Measurements from ENCODE around the gene SMYD3. TPM values are rescaled to one million over a fixed set of nuclear protein-coding genes. Genes with fewer than 3 reads are reported as not detected.

The SMYD3 gene
- total RNA-seq, 1 experiment from 2014 or later = 29.6 TPM

- Histone ChIP-seq H3K4me1 (replicated peaks; ENCODE audit: insufficient read depth) (no peaks in the 10 kb centered on the region), H3K36me3 (ENCODE audit: low read depth) (no peaks in the 10 kb centered on the region), H4K20me1 (ENCODE audit: insufficient read depth) (no peaks in the 10 kb centered on the region), H3K4me2 (no peak overlapping the region), H3F3A (ENCODE audit: insufficient read depth, low read depth) (no peaks in the 10 kb centered on the region), H3K9me2 (ENCODE audit: insufficient read depth) (no peaks in the 10 kb centered on the region), H3K27ac (no peak overlapping the region), H2AFZ (no peak overlapping the region), H3K4me3 (no peak overlapping the region), H3K79me2 (ENCODE audit: low read depth) (no peaks in the 10 kb centered on the region), H3K9me3 (ENCODE audit: insufficient read depth, low read depth) (no peaks in the 10 kb centered on the region), H3K27me3 (ENCODE audit: insufficient read depth, low read depth) (no peaks in the 10 kb centered on the region)
- ChIA-PET CTCF (no interaction called here), POLR2A (ENCODE audit: unreplicated experiment) (no interaction called here)
- intact Hi-C loops (cut with micrococcal nuclease; ENCODE audit: unreplicated experiment) = no loop called here
- no peak for DNase-seq
- TF ChIP-seq CTCF (conservative IDR thresholded peaks at IDR 0.05) = no peak
- BruUV-seq (replicated peaks) = no TSS peak
Measured at GRCh38 chr1:245895455-245895959, 611.6 kb downstream of the SMYD3 start.

GRCh38 chr1:245894843-245895242, 612.2 kb downstream of the SMYD3 start:
- TF ChIP-seq EZH2 (IDR thresholded peaks at IDR 0.05; ENCODE audit: low read depth) (no peak), CTCF (conservative IDR thresholded peaks at IDR 0.05) (no peak)
- Histone ChIP-seq H3K4me3 (no peak overlapping the region), H3K79me2 (ENCODE audit: low read depth) (no peaks in the 10 kb centered on the region), H3F3A (ENCODE audit: insufficient read depth, low read depth) (no peaks in the 10 kb centered on the region), H3K27me3 (ENCODE audit: insufficient read depth, low read depth) (no peaks in the 10 kb centered on the region), H3K9me3 (ENCODE audit: insufficient read depth, low read depth) (no peaks in the 10 kb centered on the region), H2AFZ (no peak overlapping the region), H3K9me2 (ENCODE audit: insufficient read depth) (no peaks in the 10 kb centered on the region), H4K20me1 (ENCODE audit: insufficient read depth) (no peaks in the 10 kb centered on the region), H3K4me1 (replicated peaks; ENCODE audit: insufficient read depth) (no peaks in the 10 kb centered on the region), H3K27ac (no peak overlapping the region), H3K4me2 (no peak overlapping the region), H3K36me3 (ENCODE audit: low read depth) (no peaks in the 10 kb centered on the region)
- no peak for DNase-seq
- CTCF ChIA-PET = no interaction called here
- no TSS peak for BruUV-seq (replicated peaks)
- POLR2A ChIA-PET (ENCODE audit: unreplicated experiment) = interaction anchor here (0.6 kb wide), 1 partner anchor 73 kb away, joined by 3 read pairs; no protein-coding TSS in a partner anchor
- intact Hi-C loops (cut with micrococcal nuclease; ENCODE audit: unreplicated experiment) = no loop called here

GRCh38 chr1:245893025-245893424, 614.1 kb downstream of the SMYD3 start:
- Histone ChIP-seq H2AFZ (no peak overlapping the region), H3K36me3 (ENCODE audit: low read depth) (no peaks in the 10 kb centered on the region), H4K20me1 (ENCODE audit: insufficient read depth) (no peaks in the 10 kb centered on the region), H3K4me2 (no peak overlapping the region), H3K27me3 (ENCODE audit: insufficient read depth, low read depth) (no peaks in the 10 kb centered on the region), H3F3A (ENCODE audit: insufficient read depth, low read depth) (no peaks in the 10 kb centered on the region), H3K9me3 (ENCODE audit: insufficient read depth, low read depth) (no peaks in the 10 kb centered on the region), H3K4me1 (replicated peaks; ENCODE audit: insufficient read depth) (no peaks in the 10 kb centered on the region), H3K79me2 (ENCODE audit: low read depth) (no peaks in the 10 kb centered on the region), H3K4me3 (no peak overlapping the region), H3K27ac (no peak overlapping the region), H3K9me2 (ENCODE audit: insufficient read depth) (no peaks in the 10 kb centered on the region)
- BruUV-seq (replicated peaks) = no TSS peak
- intact Hi-C loops (cut with micrococcal nuclease; ENCODE audit: unreplicated experiment) = no loop called here
- TF ChIP-seq EZH2 (IDR thresholded peaks at IDR 0.05; ENCODE audit: low read depth) (no peak), CTCF (conservative IDR thresholded peaks at IDR 0.05) (no peak)
- DNase-seq = no peak
- POLR2A ChIA-PET (ENCODE audit: unreplicated experiment) = no interaction called here
- CTCF ChIA-PET = no interaction called here
